ELF-1 (cell line): Measurements from ENCODE around the gene SEC16B.

Source experiments
- DNase-seq: peaks from one replicate; pipeline ENCODE4 v3.0.0-alpha.2; 2016; ENCODE audit warnings: low read depth, low spot score

Gene SEC16B

DNA sequence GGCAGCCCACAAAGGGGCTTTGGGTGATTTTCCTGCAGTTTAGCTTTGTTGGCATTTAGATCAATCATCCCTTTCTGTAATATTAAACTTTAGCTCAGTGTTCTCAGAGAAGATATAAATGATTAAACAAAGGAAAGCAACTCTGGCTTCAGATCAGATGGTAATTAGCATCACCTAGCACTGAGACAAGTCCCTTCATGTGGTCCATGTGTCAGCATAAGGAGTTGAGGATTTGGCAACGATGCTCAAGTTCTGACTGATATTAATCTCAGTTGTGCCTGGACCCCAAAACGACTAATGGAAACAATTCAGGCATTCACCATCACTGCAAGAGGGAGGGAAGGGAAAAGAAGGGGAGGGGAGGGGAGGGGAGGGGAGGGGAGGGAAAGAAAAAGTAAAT, 60.4 kb downstream of the SEC16B start:
- DNase-seq = no peak

DNA sequence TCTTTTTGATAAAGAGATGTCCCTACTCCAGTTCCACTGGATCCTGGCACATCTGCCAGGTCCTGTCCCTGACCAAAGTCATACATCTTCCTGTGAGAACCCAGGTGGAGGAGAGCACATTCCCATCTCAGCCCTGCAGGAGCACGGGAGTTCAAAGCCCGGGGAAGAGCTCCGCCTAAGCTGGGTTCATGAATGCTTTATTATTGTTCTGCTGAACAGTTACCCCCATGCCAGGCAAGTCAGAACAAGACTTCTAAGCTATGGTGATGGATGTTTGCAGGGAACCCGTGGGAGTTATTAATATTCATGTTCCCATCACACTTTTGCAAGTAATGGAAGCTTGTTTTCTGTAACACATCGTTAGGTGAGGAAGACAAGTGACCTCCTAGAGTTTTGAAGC, 62.9 kb downstream of the SEC16B start:
- no peak for DNase-seq

DNA sequence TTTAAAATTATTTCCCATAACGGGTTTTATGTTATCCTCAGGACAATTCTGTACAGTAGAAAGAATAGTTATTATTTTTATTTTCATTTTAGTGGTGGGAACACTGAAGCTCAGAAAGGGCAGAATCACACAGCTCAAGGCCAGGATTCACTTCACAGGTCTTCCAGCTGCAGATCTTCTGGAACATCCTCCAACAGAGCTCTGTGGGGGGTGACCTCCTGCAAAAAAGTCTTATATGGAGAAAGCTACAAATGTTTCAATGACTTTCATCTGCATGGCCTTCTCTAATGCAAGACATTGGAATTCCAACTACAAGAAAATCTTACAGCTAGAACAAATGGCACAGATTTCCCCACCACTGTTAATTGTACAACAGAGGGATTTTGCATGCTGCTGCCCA, 64.2 kb downstream of the SEC16B start:
- DNase-seq = no peak

DNA sequence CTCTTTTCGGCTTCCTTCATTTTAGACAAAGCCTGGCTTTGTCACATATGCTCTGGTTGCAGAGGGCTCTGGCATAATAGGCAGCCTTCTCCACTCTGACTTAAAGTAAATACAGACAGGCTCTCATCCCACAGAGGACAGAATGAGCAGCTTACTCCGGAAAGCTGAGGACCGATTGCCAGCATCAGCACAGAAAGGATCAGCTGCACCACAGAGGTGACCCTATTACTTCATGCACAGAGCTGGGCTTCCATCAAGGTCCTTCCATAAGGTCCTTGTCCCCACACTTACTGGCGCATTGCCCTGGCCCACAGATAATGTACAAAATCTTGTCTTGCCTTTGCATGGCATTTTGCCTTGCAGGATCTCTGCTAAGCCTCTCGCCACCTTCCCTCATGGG, 67.6 kb downstream of the SEC16B start:
- DNase-seq = no peak

DNA sequence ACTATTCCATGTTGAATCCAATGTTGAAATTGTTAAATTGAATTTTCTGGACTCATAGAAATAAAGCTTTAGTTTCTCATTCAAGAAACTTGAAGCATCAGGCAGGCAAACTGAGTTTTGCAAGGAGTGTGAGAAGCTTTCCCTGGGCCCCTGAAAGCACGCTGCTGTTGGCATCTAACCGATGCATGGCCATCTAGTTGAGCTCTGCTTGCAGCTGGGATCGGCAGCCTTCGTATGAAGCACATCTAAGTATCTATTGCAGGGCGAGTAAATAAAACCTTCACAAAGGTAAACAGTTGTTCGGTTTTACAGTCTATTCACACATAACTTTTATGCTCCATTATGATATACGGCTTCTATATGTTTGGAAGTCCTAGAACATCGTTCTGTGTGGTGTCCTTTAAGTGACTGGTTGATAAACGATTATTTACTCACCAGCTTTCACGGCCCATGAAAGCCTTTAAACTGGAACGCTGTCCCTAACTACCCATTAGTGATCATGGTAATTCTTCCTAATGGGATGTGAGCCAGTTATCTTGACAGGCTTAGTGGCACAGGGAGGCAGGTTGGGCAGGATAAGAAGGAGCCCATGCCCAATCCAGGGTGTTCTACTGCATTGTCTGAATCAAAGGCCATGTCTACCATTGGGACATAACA, 71.7 kb downstream of the SEC16B start:
- no peak for DNase-seq

DNA sequence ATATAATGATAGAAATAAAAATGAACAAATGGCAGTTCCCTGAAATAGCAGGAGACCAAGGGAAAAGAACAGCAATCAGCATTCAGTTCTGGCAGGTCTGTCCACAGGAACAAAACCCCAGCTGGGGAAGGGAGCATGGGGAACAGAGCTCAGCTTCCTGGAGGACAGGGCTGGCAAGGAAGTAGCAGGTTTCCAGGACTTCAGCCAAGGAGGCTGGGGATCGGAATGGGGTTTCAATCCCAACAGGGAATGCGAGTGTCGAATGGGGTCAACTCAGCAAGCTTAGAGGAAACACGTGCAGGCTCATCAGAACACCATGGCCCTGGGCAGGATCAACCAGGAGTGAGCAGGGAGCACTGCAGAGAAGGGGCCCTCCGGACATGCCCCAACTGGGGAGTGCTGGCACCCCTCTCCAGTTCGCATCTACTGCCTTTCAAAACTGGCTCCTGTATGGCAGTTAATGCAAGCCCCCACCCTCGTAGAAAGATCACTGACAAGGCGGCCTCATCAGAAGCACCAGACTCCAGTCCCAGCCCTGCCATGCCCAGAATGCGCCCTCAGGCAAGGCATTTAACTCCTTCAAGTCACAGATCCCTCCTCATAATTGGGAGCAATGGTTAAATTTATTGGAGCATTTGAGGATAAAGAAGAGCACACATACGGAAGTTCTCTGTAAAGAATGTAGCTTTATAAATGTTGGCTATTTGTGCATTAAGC, 72.4 kb downstream of the SEC16B start:
- peak; percentile 53 for DNase-seq
